ENCODE data around the gene TPP1. TPM values are rescaled to one million over a fixed set of nuclear protein-coding genes. Genes with fewer than 3 reads are reported as not detected.

The TPP1 gene
- total RNA-seq, 1 experiment from 2014 or later = 61.7 TPM

GRCh38 chr11:6601041-6601461 is 18.2 kb downstream of the TPP1 start:
- Histone ChIP-seq H3K9me3 (no peaks in the 10 kb centered on the region), H3K27me3 (replicated peaks; ENCODE audit: control insufficient read depth, insufficient read depth, low read length) (no peaks in the 10 kb centered on the region), H3K36me3 (ENCODE audit: control insufficient read depth, insufficient read depth, low read length) (peaks cover 6% of the 10 kb centered on the region), H3K4me1 (peaks cover 25% of the 10 kb centered on the region), H3K4me3 (ENCODE audit: low read depth, low read length) (no peak overlapping the region)
- no TSS peak for BruUV-seq (replicated peaks)
- H3K4me3 Mint-ChIP-seq (ENCODE audit: unreplicated experiment) = no peak overlapping the region
- peaks cover 20% of the 10 kb centered on the region for H3K36me3 Mint-ChIP-seq (ENCODE audit: insufficient read depth, unreplicated experiment)
- ChIA-PET CTCF (no interaction called here), POLR2A (no interaction called here)
- H3K9me3 Mint-ChIP-seq (ENCODE audit: unreplicated experiment) = no peaks in the 10 kb centered on the region
- peaks cover 4% of the 10 kb centered on the region for H3K4me1 Mint-ChIP-seq (ENCODE audit: low read depth, unreplicated experiment)
- intact Hi-C loops (cut with micrococcal nuclease; ENCODE audit: unreplicated experiment) = no loop called here
- no peak for DNase-seq
- TF ChIP-seq, protein P1, sequence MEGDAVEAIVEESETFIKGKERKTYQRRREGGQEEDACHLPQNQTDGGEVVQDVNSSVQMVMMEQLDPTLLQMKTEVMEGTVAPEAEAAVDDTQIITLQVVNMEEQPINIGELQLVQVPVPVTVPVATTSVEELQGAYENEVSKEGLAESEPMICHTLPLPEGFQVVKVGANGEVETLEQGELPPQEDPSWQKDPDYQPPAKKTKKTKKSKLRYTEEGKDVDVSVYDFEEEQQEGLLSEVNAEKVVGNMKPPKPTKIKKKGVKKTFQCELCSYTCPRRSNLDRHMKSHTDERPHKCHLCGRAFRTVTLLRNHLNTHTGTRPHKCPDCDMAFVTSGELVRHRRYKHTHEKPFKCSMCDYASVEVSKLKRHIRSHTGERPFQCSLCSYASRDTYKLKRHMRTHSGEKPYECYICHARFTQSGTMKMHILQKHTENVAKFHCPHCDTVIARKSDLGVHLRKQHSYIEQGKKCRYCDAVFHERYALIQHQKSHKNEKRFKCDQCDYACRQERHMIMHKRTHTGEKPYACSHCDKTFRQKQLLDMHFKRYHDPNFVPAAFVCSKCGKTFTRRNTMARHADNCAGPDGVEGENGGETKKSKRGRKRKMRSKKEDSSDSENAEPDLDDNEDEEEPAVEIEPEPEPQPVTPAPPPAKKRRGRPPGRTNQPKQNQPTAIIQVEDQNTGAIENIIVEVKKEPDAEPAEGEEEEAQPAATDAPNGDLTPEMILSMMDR (IDR thresholded peaks at IDR 0.05; ENCODE audit: insufficient read depth in 1 of 2, low read depth in 1 of 2, low read length in 1 of 2, severe bottlenecking in 1 of 2, unreplicated experiment in 1 of 2) = no peak
- H3K27ac Mint-ChIP-seq (ENCODE audit: unreplicated experiment) = no peak overlapping the region
- H3K27me3 Mint-ChIP-seq (ENCODE audit: insufficient read depth, unreplicated experiment) = no peaks in the 10 kb centered on the region

- POLR2A ChIA-PET = interaction anchor here (0.5 kb wide), 1 partner anchor 124 kb away, joined by 4 read pairs; no protein-coding TSS in a partner anchor
- Histone ChIP-seq H3K4me3 (ENCODE audit: low read depth, low read length) (no peak overlapping the region), H3K36me3 (ENCODE audit: control insufficient read depth, insufficient read depth, low read length) (peaks cover 6% of the 10 kb centered on the region), H3K9me3 (no peaks in the 10 kb centered on the region), H3K27me3 (replicated peaks; ENCODE audit: control insufficient read depth, insufficient read depth, low read length) (no peaks in the 10 kb centered on the region), H3K4me1 (peaks cover 18% of the 10 kb centered on the region)
- intact Hi-C loops (cut with micrococcal nuclease; ENCODE audit: unreplicated experiment) = no loop called here
- no peaks in the 10 kb centered on the region for H3K9me3 Mint-ChIP-seq (ENCODE audit: unreplicated experiment)
- CTCF ChIA-PET = interaction anchor here (0.6 kb wide), 1 partner anchor 84 kb away, joined by 3 read pairs; no protein-coding TSS in a partner anchor
- H3K27me3 Mint-ChIP-seq (ENCODE audit: insufficient read depth, unreplicated experiment) = no peaks in the 10 kb centered on the region
- peaks cover 20% of the 10 kb centered on the region for H3K36me3 Mint-ChIP-seq (ENCODE audit: insufficient read depth, unreplicated experiment)
- H3K27ac Mint-ChIP-seq (ENCODE audit: unreplicated experiment) = no peak overlapping the region
- TF ChIP-seq, protein P1 (IDR thresholded peaks at IDR 0.05; ENCODE audit: insufficient read depth in 1 of 2, low read depth in 1 of 2, low read length in 1 of 2, severe bottlenecking in 1 of 2, unreplicated experiment in 1 of 2) = no peak
- DNase-seq = no peak
- no TSS peak for BruUV-seq (replicated peaks)
- H3K4me1 Mint-ChIP-seq (ENCODE audit: low read depth, unreplicated experiment) = no peaks in the 10 kb centered on the region
- no peak overlapping the region for H3K4me3 Mint-ChIP-seq (ENCODE audit: unreplicated experiment)
Observed at GRCh38 chr11:6599881-6600390, 19.3 kb downstream of the TPP1 start.

GRCh38 chr11:6599449-6599848 is 19.8 kb downstream of the TPP1 start:
- BruUV-seq (replicated peaks) = no TSS peak
- Mint-ChIP-seq H3K4me3 (ENCODE audit: unreplicated experiment) (no peak overlapping the region), H3K4me1 (ENCODE audit: low read depth, unreplicated experiment) (no peaks in the 10 kb centered on the region), H3K9me3 (ENCODE audit: unreplicated experiment) (no peaks in the 10 kb centered on the region), H3K27me3 (ENCODE audit: insufficient read depth, unreplicated experiment) (no peaks in the 10 kb centered on the region), H3K36me3 (ENCODE audit: insufficient read depth, unreplicated experiment) (peaks cover 20% of the 10 kb centered on the region), H3K27ac (ENCODE audit: unreplicated experiment) (no peak overlapping the region)
- intact Hi-C loops (cut with micrococcal nuclease; ENCODE audit: unreplicated experiment) = no loop called here
- ChIA-PET POLR2A (no interaction called here), CTCF (no interaction called here)
- no peak for DNase-seq
- H3K36me3 ChIP-seq (ENCODE audit: control insufficient read depth, insufficient read depth, low read length) = peaks cover 6% of the 10 kb centered on the region
- H3K9me3 ChIP-seq = no peaks in the 10 kb centered on the region
- peaks cover 14% of the 10 kb centered on the region for H3K4me1 ChIP-seq
- TF ChIP-seq, protein P1 (IDR thresholded peaks at IDR 0.05; ENCODE audit: insufficient read depth in 1 of 2, low read depth in 1 of 2, low read length in 1 of 2, severe bottlenecking in 1 of 2, unreplicated experiment in 1 of 2) = no peak
- no peak overlapping the region for H3K4me3 ChIP-seq (ENCODE audit: low read depth, low read length)
- H3K27me3 ChIP-seq (replicated peaks; ENCODE audit: control insufficient read depth, insufficient read depth, low read length) = no peaks in the 10 kb centered on the region
